GM21423 (cell line): ENCODE data around the gene ANXA3.
A peak's percentile ranks its signal among the peaks of the same experiment; 100 is the strongest.

Experiments
- ATAC-seq: cut with Tn5 transposase; IDR thresholded peaks from one replicate; pipeline ENCODE4 v1.9.1; 2021; ENCODE audit warnings: mild to moderate bottlenecking, moderate library complexity; ENCODE audit not compliant: unreplicated experiment

ANXA3 gene

GRCh38 chr4:78640714-78641113, 89.1 kb downstream of the ANXA3 start:
- ATAC-seq, result no peak

DNA sequence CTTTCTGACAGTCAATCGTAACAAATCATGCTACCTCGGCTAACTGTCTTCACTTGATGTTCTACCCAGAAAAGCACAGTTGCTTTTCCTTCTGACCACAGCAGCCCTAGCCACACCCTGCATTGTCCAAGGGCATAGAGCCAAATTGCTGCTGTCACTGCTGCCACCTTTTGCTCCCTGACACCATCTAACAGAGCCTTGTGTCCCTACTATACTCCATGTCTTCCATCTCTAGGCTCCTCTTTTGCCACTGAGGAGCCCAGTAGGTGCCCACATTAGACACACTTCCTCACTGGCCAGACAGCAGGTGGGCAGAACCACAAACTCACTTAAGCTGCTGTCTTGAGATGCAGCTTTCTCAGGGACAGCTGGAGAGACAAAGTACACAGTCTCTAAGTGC, 91.4 kb downstream of the ANXA3 start:
- no peak for ATAC-seq

DNA sequence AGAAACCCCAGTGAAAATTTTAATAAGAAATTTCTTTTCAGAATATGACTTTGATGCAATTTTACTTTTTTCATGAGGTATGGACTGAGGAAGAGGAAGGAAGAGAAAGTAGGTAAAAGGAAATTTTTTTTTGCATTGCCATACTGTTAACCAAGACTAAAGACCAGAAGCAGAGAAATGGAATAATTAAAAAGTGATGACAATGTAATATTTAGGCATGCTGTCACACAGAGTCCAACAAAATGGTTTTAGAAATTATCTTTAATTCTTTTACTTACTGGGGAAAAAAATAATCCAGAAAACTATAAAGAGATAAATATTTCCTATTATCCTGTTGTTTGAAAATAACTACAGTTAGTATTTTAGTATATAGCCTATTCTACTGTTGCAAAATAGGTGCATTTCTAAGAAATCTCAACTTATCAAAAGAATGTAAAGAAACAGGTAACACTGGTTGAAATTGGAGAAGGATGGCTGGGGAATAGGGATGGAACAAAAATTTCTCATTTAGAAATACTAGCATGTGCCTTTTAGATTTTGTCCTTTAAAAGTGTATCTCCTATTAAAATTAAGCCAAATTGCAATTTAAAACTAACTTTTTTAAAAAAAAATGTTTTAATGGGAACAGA, 92.6 kb downstream of the ANXA3 start:
- ATAC-seq, result no peak

DNA sequence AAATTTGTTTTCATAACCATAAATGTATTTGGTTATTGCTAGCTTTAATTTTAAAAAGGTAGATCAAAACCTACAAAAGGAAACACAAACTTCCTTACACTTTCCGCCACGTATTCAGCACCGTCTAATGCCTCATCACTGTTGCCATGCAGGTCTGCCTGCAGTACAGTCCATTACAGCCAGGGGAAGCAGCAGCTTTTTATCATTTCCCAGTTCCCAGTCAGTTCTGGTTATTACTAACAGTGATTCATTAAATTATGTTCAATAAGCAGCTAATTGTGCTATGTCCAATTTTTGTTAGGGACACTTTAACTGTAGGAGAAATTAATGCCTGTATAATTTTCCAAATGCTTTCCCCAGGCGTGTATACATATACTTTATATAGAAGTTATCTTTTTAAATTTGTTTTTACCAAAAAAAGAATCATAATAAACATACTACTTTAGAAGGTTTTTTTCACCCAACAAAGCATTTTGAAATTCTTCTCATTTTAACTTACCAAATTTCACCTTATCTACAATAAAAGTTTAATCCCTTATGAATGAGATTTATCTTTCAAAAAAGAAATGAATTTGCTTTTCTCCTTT, 93.3 kb downstream of the ANXA3 start:
- ATAC-seq, result peak; percentile 95

GRCh38 chr4:78645853-78646757, 94.5 kb downstream of the ANXA3 start:
- no peak for ATAC-seq

DNA sequence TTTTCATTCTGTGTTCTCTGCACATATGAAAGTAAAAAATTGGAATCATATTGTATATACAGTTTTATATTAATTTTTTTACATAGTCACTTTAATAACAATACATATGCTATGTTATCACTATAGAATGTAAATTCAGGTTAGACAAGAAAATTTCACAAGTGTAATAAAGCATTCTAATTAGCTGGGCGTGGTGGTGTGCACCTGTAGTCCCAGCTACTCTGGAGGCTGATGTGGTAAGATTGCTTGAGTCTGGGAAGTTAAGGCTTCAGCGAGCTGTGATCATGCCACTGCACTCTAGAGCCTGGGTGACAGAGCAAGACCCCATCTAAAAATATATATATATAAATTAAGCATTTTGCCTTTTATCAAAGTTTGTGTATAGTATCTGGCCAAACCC, 95.7 kb downstream of the ANXA3 start:
- no peak for ATAC-seq

DNA sequence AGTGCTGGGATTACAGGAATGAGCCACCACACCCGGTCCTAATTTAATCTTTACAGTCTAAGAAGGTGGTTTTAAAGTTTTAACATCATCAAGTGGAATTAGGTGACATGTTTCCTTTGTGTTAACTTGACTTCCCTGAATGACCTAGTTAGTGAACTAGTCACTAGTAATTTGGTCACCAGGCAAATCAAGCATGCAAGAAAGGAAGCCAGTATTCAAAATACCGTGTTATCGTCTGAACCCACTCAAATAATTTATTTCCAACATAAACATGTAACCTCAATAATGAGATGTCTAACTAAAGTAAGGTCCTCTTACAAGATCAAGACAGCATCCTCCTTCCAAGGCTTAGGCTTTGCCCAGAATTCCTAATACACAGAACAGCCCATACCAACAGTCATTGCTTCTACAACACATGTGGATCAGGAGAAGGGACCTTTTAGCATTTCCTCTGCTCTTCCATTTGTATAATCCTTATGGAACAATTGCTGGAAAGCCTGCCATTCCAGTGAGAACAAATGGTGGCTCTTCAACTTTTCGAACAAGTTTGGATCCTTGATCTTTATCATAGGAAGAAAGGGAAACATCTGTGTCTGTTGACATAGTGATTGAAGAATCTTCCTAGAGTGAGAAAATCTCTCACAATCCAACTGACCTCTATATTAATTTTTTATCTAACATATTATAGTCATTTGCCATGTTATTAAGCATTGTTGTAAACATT, 97.2 kb downstream of the ANXA3 start:
- no peak for ATAC-seq

DNA sequence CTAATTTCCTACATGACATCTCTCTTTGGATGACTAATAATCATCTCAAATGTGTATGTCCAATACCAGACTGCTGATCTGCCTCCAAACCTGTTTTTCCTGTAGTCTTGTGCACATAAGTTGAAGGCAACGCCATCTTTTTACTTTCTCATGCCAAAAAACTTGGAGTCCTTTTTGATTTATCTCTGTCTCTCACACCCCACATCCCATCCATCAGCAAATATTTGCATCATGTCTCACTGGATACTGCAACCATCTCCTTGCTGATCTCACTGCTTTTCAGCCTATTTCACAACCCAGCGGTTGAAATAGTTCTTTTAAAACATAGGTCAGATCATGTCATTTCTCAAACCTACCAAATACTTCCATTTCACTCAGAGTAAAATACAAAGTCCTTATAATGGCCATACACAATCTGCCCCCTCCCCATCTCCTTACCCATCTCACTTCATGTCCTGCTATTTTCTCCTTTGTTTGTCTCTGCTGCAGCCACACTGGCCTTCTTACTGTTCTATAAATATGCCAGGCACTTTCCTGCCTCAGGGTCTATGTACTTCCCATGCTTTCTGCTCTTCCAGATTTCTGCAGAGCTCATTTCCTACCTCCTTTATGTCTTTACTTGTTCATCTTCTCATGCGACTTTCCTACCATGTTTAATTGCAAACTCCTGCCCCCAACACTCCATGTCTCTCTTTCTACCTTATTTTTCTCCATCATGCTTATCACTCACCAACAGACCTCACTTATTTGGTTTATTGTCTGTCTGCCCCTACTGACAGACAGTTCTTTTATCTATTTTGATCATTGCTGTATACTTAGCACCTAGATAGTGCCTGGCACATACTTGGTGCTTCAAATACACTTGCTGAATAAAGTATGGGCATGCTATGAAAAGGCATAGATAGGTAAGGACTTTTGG, 98.8 kb downstream of the ANXA3 start:
- ATAC-seq, result no peak

- ATAC-seq, result no peak
Measured at GRCh38 chr4:78651250-78651860, 99.8 kb downstream of the ANXA3 start.

DNA sequence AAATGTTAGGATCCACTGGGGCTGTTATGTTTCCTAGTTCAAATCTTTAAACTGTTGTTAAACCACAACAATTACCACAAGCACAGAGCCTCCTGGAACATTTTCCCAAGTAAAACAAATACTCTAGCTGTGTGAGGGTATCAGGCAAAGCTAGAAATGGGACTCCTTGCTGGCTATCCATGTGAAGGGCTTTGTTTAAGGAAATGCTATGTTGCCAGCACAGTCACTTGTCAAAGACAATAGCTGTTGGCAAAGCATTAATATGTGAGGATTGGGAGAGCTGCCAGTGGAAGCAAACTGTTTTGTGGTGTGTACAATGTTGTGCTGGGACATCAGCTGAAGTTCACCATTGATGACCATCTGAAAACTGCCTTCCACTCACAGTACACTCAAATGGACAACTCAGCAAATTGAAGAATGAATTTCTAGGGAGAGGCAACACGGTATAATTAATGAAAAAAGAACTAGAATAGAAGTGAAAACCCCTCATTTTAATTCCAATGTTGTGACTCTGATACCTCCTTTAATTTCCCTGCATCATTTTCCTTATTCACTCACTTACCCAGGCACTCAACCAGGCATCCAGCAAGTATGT, 100.8 kb downstream of the ANXA3 start:
- no peak for ATAC-seq

DNA sequence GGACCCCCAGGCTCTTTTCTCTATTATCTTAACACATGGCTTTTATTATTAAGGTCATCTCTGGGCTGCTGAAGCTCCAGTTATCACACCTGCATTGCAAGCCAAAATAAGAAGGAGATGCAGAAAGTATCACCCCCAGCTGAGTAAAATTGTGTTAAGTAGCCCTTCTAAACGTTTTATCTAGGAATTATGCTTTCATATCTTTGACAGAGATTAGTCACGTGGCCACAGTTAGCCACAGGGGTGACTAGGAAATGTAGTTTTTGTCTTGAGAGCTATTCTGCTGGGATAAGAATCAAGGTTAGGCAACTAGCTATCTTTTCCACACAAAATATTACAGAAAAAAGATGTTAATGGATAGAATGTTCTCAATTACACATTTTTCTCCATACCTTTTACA, 102.1 kb downstream of the ANXA3 start:
- no peak for ATAC-seq

DNA sequence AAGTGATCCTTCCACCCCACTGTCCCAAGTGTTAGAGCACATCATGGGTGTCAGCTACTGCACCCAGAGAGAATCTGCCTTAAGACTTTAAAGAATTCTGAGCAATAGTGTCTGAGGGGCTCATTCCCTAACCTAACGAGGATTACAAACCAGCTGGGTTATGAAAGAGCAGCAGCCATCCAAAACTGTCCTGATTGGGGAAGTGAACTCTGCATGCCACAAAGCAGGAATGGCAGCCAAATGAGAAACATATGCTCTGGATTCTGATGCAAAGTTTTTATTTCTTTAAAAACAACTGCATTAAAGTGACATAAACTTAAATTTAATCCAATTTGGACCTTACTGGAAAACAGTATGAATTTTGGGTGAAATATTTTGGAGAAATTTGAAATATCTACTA, 103.2 kb downstream of the ANXA3 start:
- no peak for ATAC-seq

DNA sequence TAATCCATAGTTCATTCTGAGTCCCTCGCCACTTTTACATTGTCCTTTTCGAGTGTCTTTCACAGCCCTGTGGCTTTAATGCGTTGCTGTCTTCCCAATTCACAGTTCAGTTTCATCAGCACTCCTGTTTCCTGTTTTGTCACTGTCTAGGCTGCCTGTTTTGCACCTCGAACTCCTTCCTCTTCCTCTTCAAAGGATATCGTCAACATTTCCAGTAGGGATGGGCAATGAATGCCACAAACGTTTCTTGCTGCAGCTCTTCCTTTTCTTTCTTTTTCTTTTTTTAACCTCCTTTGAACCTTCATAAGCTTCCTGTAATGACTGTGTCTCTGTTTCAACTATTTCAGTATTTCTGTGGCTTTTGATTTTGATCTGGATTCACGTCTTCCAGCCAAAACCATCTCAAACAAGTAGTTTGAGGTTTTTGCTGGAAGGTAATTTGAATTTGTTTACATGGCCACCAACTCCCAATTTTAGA, 105.4 kb downstream of the ANXA3 start:
- ATAC-seq, result no peak

- ATAC-seq, result no peak
Measured at GRCh38 chr4:78659264-78659663, 107.7 kb downstream of the ANXA3 start.

- ATAC-seq, result no peak
Measured at GRCh38 chr4:78659665-78660064, 108.1 kb downstream of the ANXA3 start.
